ENCODE results near the gene ABCA3. TPM values are rescaled to one million over a fixed set of nuclear protein-coding genes. Genes with fewer than 3 reads are reported as not detected.

The ABCA3 gene
- total RNA-seq (10 to 100 TPM in 5 of 9 donors, 1 to 10 TPM in 4; 8.0 to 16.5 (median 10.0) TPM), polyA plus RNA-seq (1 to 10 TPM; 6.7 to 8.8 TPM)
- long read RNA-seq, donor 1, partial matches to known transcripts, result 28 of 34 reads
- long read RNA-seq, donor 1, other reads (novel, unspliced or antisense), result 6 of 34 reads
- long read RNA-seq, donor 2, partial matches to known transcripts, result 27 of 27 reads
- long read RNA-seq, donor 2, other reads (novel, unspliced or antisense), result 0 of 27 reads
- long read RNA-seq, donor 3, partial matches to known transcripts, result 23 of 31 reads
- long read RNA-seq, donor 3, other reads (novel, unspliced or antisense), result 8 of 31 reads

- H3K27ac ChIP-seq, result peak within 1 kb of the TSS in 9 of 12 donors; percentile 14 to 73 (median 61)
- TF ChIP-seq POLR2A (IDR thresholded peaks at IDR 0.05), result peak in 1 of 2 donors; percentile 68
- TF ChIP-seq CTCF (IDR thresholded peaks at IDR 0.05), result peak in 11 of 12 donors; percentile 99 to 100 (median 100)
- no peaks in the 10 kb centered on the region for H3K36me3 ChIP-seq
- DNase-seq (peak; percentile 92 to 97 (median 93)), ATAC-seq (peak; percentile 95 to 97 (median 96))
- peaks cover 0 to 4% (median 0%) of the 10 kb centered on the region in 9 donors for H3K27me3 ChIP-seq
- H3K4me3 ChIP-seq, result peak within 1 kb of the TSS; percentile 70 to 96 (median 82)
- 11 to 43% (median 25%) methylated on average over 22 to 110 of the region's 110 CpGs for WGBS, 4 donors
- peaks cover 0 to 24% (median 14%) of the 10 kb centered on the region in 12 donors for H3K4me1 ChIP-seq
- intact Hi-C loops (cut with DNase I), result loop anchor here (1.0 to 5.0 kb wide), 9 partner anchors 81 to 161 kb away; partner anchors contain the start of gene CCNF (in 7 of the 10)
- H3K9me3 ChIP-seq, result no peaks in the 10 kb centered on the region
Observed at GRCh38 chr16:2340564-2341455, at the start of gene ABCA3. TSS of gene ABCA3 (minus strand) at chr16:2340728. CDS start at chr16:2326466, 14,262 bp downstream.

DNA sequence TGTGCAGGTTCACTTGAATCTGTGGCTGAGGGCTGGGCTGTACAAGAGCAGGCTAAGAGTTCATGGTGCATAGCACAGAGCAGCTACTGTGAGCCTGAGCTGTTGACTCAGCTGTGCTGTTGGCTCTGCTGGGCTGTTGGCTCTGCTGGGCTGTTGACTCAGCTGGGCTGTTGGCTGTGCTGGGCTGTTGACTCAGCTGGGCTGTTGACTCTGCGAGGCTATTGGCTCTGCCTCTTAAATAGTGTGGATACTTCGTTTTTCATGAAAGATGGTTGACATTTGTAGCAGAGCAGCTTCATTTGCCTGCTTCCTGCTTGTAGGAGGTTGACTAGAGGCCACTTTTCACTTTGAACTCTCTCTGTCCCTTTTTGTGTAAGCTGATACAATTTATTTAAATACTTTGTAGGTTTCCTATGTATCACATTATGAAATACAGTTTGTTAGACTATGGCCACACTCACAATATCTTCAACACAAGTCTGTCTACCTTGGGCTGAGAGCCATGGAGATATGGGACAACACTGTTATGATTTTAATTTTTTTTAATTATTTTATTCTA is 48.4 kb upstream of the ABCA3 start:
- peaks cover 0 to 21% (median 9%) of the 10 kb centered on the region in 12 donors for H3K9me3 ChIP-seq

DNA sequence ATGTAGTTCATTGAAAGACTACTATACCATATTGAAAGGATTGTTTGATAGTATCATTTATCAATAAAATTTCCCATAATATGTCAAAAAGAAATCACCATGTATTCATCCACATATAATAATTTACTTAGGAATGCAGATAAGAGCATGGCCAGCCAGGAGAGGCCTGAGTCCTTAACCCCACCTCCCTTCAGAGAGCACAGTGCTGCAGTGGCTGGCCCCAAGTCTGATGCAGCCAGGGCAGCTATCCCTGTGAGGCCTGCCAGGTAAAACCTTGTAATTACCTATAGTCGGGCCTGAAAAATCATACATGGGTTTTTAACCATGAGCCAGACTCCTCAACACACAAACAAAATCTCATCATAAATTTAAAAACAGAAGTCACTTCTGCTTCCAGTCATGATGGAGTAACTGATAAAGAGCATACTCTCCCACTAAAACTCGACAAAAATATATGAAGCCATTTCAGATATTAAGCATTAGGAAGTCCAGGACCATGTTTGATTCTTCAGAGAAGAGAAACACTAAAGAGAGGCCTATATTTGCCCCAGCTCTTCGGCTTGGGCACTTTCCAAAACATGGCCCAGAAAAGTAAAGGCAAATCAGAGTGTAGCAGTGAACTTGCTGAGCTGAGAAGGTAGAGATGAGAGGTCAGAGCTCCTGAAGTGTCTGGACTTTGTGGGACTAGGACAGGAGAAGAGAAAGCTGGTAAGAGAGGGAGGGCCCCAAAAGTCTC is 47.8 kb upstream of the ABCA3 start:
- H3K27me3 ChIP-seq, result no peaks in the 10 kb centered on the region
- H3K9me3 ChIP-seq, result peaks cover 0 to 21% (median 9%) of the 10 kb centered on the region in 12 donors
- intact Hi-C loops (cut with DNase I), result no loop called here
- WGBS, 4 donors, result 79 to 86% (median 84%) methylated on average over 3 of the region's 3 CpGs
- no peak overlapping the region for H3K4me3 ChIP-seq
- no peak for DNase-seq
- TF ChIP-seq POLR2A (IDR thresholded peaks at IDR 0.05) (no peak), CTCF (IDR thresholded peaks at IDR 0.05) (no peak)
- H3K4me1 ChIP-seq, result no peaks in the 10 kb centered on the region
- no peak for ATAC-seq
- H3K27ac ChIP-seq, result no peak overlapping the region
- no peaks in the 10 kb centered on the region for H3K36me3 ChIP-seq

More for the DNA sequence above, 48.4 kb upstream of the ABCA3 start:
- DNase-seq, result peak in 1 of 5 donors; percentile 32
- 41 to 53% (median 49%) methylated on average over 2 of the region's 2 CpGs for WGBS, 4 donors
- H3K27ac ChIP-seq, result no peak overlapping the region
- no peaks in the 10 kb centered on the region for H3K27me3 ChIP-seq
- intact Hi-C loops (cut with DNase I), result no loop called here
- H3K36me3 ChIP-seq, result no peaks in the 10 kb centered on the region
- peak in 3 of 4 donors; percentile 68 to 85 (median 83) for ATAC-seq
- H3K4me3 ChIP-seq, result no peak overlapping the region
- H3K4me1 ChIP-seq, result no peaks in the 10 kb centered on the region
- TF ChIP-seq CTCF (IDR thresholded peaks at IDR 0.05) (no peak), POLR2A (IDR thresholded peaks at IDR 0.05) (no peak)
